ENCODE data around the gene CIAO2B. TPM values are rescaled to one million over a fixed set of nuclear protein-coding genes. Genes with fewer than 3 reads are reported as not detected.

The CIAO2B gene
- total and polyA plus RNA-seq, 2 donors (not counting 3 experiments of a cell fraction or from before 2014, with no cell fraction given), result 78.7 to 314 TPM

DNA sequence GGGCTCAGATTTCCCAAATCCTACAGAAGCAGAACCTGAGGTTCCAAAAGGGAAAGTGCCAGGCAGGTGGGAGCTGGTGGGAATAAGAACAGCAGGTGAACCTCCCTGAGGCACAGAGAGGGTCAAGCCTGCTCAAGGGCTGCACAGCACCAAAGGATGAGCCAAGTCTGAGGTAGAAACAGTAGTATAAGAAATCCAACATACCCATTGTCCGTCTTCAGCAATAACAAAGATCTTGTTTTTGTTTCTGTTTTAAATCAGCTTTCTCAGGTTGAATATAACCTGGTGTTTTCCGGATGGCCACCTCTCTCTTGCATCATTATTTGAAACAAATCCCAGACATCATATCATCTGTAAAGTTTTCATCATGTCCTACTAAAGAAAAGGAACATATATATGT lies 16.2 kb upstream of the CIAO2B start:
- no peak for FAIRE-seq
- H2AFZ ChIP-seq (ENCODE audit: low read depth, low read length), result no peak overlapping the region
- dilution Hi-C loops (cut with MboI; ENCODE audit: extremely low pct_ligation_motif_present, low sequenced_read_pairs), result no loop called here
- H3K79me2 ChIP-seq (ENCODE audit: control insufficient read depth, insufficient read depth, low read length), result no peaks in the 10 kb centered on the region
- peaks cover 12% of the 10 kb centered on the region for H3K4me1 ChIP-seq (ENCODE audit: control insufficient read depth, extremely low read depth, insufficient read depth, low read length)
- H3K27ac ChIP-seq (ENCODE audit: insufficient read depth, low read depth, low read length), result no peak overlapping the region
- peaks cover 4 to 10% of the 10 kb centered on the region in 2 experiments for H3K27me3 ChIP-seq (ENCODE audit: control insufficient read depth in 2 of 2, insufficient read depth in 2 of 2, low read length in 2 of 2)
- no peak overlapping the region for H3K9ac ChIP-seq (replicated peaks; ENCODE audit: extremely low read depth, insufficient read depth, low read length)
- no peaks in the 10 kb centered on the region for H3K9me3 ChIP-seq (replicated peaks; ENCODE audit: control insufficient read depth, insufficient read depth, low read length)
- TF ChIP-seq POLR2AphosphoS5 (IDR thresholded peaks at IDR 0.05; ENCODE audit: insufficient read depth, low read depth, low read length) (no peak), POLR2A (IDR thresholded peaks at IDR 0.05; ENCODE audit: low read depth, low read length) (no peak), GATA2 (IDR thresholded peaks at IDR 0.05; ENCODE audit: insufficient read depth, insufficient read length, low read depth, low read length) (no peak), EZH2 (IDR thresholded peaks at IDR 0.05; ENCODE audit: borderline replicate concordance, low read depth, low read length, severe bottlenecking) (no peak), JUN (IDR thresholded peaks at IDR 0.05; ENCODE audit: borderline replicate concordance, insufficient read depth, insufficient read length, low read depth) (no peak), MYC (IDR thresholded peaks at IDR 0.05; ENCODE audit: low read depth, low read length) (no peak), FOS (IDR thresholded peaks at IDR 0.05; ENCODE audit: borderline replicate concordance, insufficient read depth, low read length) (no peak)
- TF ChIP-seq, protein P1, sequence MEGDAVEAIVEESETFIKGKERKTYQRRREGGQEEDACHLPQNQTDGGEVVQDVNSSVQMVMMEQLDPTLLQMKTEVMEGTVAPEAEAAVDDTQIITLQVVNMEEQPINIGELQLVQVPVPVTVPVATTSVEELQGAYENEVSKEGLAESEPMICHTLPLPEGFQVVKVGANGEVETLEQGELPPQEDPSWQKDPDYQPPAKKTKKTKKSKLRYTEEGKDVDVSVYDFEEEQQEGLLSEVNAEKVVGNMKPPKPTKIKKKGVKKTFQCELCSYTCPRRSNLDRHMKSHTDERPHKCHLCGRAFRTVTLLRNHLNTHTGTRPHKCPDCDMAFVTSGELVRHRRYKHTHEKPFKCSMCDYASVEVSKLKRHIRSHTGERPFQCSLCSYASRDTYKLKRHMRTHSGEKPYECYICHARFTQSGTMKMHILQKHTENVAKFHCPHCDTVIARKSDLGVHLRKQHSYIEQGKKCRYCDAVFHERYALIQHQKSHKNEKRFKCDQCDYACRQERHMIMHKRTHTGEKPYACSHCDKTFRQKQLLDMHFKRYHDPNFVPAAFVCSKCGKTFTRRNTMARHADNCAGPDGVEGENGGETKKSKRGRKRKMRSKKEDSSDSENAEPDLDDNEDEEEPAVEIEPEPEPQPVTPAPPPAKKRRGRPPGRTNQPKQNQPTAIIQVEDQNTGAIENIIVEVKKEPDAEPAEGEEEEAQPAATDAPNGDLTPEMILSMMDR (IDR thresholded peaks at IDR 0.05; ENCODE audit: extremely low read depth in 1 of 2, insufficient read depth in 1 of 2, low read depth in 1 of 2, low read length in 2 of 2), result no peak
- TF ChIP-seq, protein P2, sequence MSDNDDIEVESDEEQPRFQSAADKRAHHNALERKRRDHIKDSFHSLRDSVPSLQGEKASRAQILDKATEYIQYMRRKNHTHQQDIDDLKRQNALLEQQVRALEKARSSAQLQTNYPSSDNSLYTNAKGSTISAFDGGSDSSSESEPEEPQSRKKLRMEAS (IDR thresholded peaks at IDR 0.05; ENCODE audit: insufficient read depth, insufficient read length), result no peak
- H4K20me1 ChIP-seq (replicated peaks; ENCODE audit: control insufficient read depth, extremely low read depth, insufficient read depth, low read length), result no peaks in the 10 kb centered on the region
- H3K4me2 ChIP-seq (ENCODE audit: insufficient read depth, low read length), result no peak overlapping the region
- intact Hi-C loops (cut with micrococcal nuclease), result loop anchor here (10.0 kb wide), 1 partner anchor 444 kb away; the partner anchor contains the start of gene TPPP3
- ChIA-PET POLR2A (no interaction called here), CTCF (interaction anchor here (1.0 kb wide), 1 partner anchor 11 kb away, joined by 3 read pairs; the partner anchor contains the start of gene CES3)
- no peak for DNase-seq (ENCODE audit: low read depth, low spot score)
- no TSS peak for BruUV-seq (replicated peaks)
- no peaks in the 10 kb centered on the region for H3K9me1 ChIP-seq (replicated peaks; ENCODE audit: control insufficient read depth, extremely low read depth, insufficient read depth, low read length)
- no peak overlapping the region for H3K4me3 ChIP-seq (replicated peaks in 1 of 3; ENCODE audit: insufficient read depth in 1 of 3, low read depth in 1 of 3, low read length in 3 of 3)
- no peaks in the 10 kb centered on the region for H3K36me3 ChIP-seq (ENCODE audit: control insufficient read depth in 2 of 2, extremely low read depth in 1 of 2, insufficient read depth in 2 of 2, low read length in 2 of 2)
